ENCODE results near the gene TRIP13. TPM values are rescaled to one million over a fixed set of nuclear protein-coding genes. Genes with fewer than 3 reads are reported as not detected.

TRIP13 gene
- total and polyA plus RNA-seq, 10 of the 15 experiments (the other 5 are each of a cell fraction or from before 2014, with no cell fraction given) = 15.1 to 64.9 (median 32.2) TPM

DNA sequence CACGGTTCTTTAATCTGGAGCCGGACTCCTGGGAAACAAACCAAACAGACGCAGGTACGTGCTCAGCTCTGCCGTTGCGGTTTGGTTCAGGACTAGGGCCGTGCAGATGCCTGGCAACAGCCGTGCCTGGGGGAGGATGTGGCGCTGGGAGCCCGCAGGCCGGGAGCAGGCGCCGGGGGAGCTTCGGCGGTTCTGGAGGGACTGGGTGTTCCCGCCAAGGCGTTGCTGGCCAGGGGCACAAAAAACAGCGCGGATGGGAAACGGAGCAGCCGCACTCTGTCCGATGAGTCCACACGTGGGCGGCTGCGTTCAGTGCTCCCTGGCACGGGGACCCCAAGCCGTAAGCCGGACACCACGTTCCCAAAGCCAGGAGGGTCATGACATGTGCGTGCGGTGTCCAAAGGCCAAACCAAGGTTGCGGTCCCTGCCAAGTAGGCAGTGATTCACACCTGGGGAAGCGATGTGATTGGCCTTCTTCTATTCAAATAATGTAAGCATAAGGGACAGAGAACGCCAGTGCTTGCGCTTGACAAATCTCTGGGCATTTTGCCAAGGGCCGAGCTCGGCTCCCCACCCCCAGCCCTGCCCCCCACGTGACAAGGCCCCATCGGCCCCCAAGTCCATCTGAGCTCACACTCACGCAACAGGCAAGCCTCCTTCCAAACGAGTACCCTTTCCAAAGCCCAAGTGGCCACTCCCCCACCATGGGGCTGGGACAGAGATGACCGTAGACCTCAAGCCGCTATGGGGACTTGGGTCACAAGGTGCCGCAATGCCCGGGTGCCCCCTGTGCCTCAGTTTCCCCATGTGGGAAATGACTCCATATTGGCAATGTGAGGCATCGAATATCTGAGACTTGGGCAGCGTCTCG is 66.3 kb downstream of the TRIP13 start:
- WGBS (ENCODE audit: insufficient coverage, insufficient replicate concordance, low lambda C conversion rate, missing lambda C conversion rate) = 54% methylated on average over 35 of the region's 48 CpGs
- ChIA-PET SMC1A (ENCODE audit: uncharacterized antibody, unreplicated experiment) (no interaction called here), POLR2A (no interaction called here), RAD21 (ENCODE audit: unreplicated experiment) (no interaction called here), CTCF (interaction anchor here (0.6 to 1.6 kb wide), 2 partner anchors 13 to 52 kb away, joined by 3 read pairs; no protein-coding TSS in a partner anchor)
- H3K4me3 ChIP-seq = no peak overlapping the region
- H3K27me3 ChIP-seq (replicated peaks in 1 of 2; ENCODE audit: control insufficient read depth in 2 of 2, insufficient read depth in 2 of 2, low read length in 1 of 2) = peaks cover 0 to 4% of the 10 kb centered on the region in 2 experiments; a peak in 2 of 4 replicates
- H4K20me1 ChIP-seq (ENCODE audit: control insufficient read depth, insufficient read depth) = no peaks in the 10 kb centered on the region
- BruUV-seq (replicated peaks) = no TSS peak
- no peak overlapping the region for H3K4me2 ChIP-seq (ENCODE audit: control insufficient read depth, insufficient read depth)
- no peak overlapping the region for H3K9ac ChIP-seq (ENCODE audit: control insufficient read depth, insufficient read depth, low read length)
- intact Hi-C loops (cut with micrococcal nuclease; ENCODE audit: unreplicated experiment) = no loop called here
- DNase-seq (ENCODE audit: low read depth, low spot score) (no peak), FAIRE-seq (no peak), ATAC-seq (no peak)
- no peaks in the 10 kb centered on the region for H3K9me3 ChIP-seq (replicated peaks; ENCODE audit: control insufficient read depth, insufficient read depth, low read length)
- no peaks in the 10 kb centered on the region for H3K79me2 ChIP-seq (ENCODE audit: control insufficient read depth, insufficient read depth, low read length)
- H3K27ac ChIP-seq (ENCODE audit: control insufficient read depth, insufficient read depth) = no peak overlapping the region
- in situ Hi-C loops (cut with MboI) = no loop called here
- peaks cover 23% of the 10 kb centered on the region for H3K4me1 ChIP-seq (ENCODE audit: control insufficient read depth, insufficient read depth, low read length)
- H3K36me3 ChIP-seq (ENCODE audit: control insufficient read depth in 2 of 2, insufficient read depth in 2 of 2, low read length in 1 of 2) = no peaks in the 10 kb centered on the region
- H2AFZ ChIP-seq (ENCODE audit: control insufficient read depth, low read depth, low read length) = no peak overlapping the region
- TF ChIP-seq CBX3 (IDR thresholded peaks at IDR 0.05; ENCODE audit: borderline replicate concordance, low read depth) (no peak), TCF3 (IDR thresholded peaks at IDR 0.05; ENCODE audit: borderline replicate concordance, insufficient read depth, low read depth, low read length) (no peak), IKZF1 (conservative IDR thresholded peaks at IDR 0.05) (no peak), CHD1 (IDR thresholded peaks at IDR 0.05; ENCODE audit: low read depth, low read length) (no peak), SIX5 (IDR thresholded peaks at IDR 0.05; ENCODE audit: low read depth, low read length, severe bottlenecking) (no peak), HDAC6 (IDR thresholded peaks at IDR 0.05; ENCODE audit: unreplicated experiment) (no peak), KDM1A (IDR thresholded peaks at IDR 0.05; ENCODE audit: borderline replicate concordance) (no peak), NKRF (conservative IDR thresholded peaks at IDR 0.05) (no peak), TCF12 (IDR thresholded peaks at IDR 0.05; ENCODE audit: low read depth, low read length) (no peak), MTA2 (IDR thresholded peaks at IDR 0.05; ENCODE audit: low read depth) (no peak)
- TF ChIP-seq, protein P1, sequence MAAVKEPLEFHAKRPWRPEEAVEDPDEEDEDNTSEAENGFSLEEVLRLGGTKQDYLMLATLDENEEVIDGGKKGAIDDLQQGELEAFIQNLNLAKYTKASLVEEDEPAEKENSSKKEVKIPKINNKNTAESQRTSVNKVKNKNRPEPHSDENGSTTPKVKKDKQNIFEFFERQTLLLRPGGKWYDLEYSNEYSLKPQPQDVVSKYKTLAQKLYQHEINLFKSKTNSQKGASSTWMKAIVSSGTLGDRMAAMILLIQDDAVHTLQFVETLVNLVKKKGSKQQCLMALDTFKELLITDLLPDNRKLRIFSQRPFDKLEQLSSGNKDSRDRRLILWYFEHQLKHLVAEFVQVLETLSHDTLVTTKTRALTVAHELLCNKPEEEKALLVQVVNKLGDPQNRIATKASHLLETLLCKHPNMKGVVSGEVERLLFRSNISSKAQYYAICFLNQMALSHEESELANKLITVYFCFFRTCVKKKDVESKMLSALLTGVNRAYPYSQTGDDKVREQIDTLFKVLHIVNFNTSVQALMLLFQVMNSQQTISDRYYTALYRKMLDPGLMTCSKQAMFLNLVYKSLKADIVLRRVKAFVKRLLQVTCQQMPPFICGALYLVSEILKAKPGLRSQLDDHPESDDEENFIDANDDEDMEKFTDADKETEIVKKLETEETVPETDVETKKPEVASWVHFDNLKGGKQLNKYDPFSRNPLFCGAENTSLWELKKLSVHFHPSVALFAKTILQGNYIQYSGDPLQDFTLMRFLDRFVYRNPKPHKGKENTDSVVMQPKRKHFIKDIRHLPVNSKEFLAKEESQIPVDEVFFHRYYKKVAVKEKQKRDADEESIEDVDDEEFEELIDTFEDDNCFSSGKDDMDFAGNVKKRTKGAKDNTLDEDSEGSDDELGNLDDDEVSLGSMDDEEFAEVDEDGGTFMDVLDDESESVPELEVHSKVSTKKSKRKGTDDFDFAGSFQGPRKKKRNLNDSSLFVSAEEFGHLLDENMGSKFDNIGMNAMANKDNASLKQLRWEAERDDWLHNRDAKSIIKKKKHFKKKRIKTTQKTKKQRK (IDR thresholded peaks at IDR 0.05; ENCODE audit: low read depth, low read length) = no peak
- TF ChIP-seq, protein P2, sequence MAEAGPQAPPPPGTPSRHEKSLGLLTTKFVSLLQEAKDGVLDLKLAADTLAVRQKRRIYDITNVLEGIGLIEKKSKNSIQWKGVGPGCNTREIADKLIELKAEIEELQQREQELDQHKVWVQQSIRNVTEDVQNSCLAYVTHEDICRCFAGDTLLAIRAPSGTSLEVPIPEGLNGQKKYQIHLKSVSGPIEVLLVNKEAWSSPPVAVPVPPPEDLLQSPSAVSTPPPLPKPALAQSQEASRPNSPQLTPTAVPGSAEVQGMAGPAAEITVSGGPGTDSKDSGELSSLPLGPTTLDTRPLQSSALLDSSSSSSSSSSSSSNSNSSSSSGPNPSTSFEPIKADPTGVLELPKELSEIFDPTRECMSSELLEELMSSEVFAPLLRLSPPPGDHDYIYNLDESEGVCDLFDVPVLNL (IDR thresholded peaks at IDR 0.05; ENCODE audit: low read depth, low read length) = no peak
- TF ChIP-seq, protein P3, sequence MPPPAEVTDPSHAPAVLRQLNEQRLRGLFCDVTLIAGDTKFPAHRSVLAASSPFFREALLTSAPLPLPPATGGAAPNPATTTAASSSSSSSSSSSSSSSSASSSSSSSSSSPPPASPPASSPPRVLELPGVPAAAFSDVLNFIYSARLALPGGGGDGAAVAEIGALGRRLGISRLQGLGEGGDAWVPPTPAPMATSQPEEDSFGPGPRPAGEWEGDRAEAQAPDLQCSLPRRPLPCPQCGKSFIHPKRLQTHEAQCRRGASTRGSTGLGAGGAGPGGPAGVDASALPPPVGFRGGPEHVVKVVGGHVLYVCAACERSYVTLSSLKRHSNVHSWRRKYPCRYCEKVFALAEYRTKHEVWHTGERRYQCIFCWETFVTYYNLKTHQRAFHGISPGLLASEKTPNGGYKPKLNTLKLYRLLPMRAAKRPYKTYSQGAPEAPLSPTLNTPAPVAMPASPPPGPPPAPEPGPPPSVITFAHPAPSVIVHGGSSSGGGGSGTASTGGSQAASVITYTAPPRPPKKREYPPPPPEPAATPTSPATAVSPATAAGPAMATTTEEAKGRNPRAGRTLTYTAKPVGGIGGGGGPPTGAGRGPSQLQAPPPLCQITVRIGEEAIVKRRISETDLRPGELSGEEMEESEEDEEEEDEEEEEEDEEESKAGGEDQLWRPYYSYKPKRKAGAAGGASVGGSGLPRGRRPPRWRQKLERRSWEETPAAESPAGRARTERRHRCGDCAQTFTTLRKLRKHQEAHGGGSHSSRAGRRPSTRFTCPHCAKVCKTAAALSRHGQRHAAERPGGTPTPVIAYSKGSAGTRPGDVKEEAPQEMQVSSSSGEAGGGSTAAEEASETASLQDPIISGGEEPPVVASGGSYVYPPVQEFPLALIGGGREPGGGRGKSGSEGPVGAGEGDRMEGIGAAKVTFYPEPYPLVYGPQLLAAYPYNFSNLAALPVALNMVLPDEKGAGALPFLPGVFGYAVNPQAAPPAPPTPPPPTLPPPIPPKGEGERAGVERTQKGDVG (CRISPR knock-in tag; IDR thresholded peaks at IDR 0.05) = no peak

All from GM12878 (cell line).